ENCODE measurements around the gene ZCCHC7.

GRCh38 chr9:37156781-37157356 lies 36.5 kb downstream of the ZCCHC7 start:
- TF ChIP-seq RAD21 (IDR thresholded peaks at IDR 0.05; ENCODE audit: low read depth) (no peak), CTCF (IDR thresholded peaks at IDR 0.05 in 2 of 3, conservative IDR thresholded peaks at IDR 0.05 in 1 of 3; ENCODE audit: borderline replicate concordance in 1 of 3, insufficient read depth in 1 of 3, low read depth in 2 of 3, low read length in 2 of 3) (no peak), ZNF274 (IDR thresholded peaks at IDR 0.05; ENCODE audit: low read depth, low read length) (no peak), REST (IDR thresholded peaks at IDR 0.05; ENCODE audit: low read depth) (no peak), POLR2A (IDR thresholded peaks at IDR 0.05; ENCODE audit: borderline replicate concordance, extremely low read depth, insufficient read depth, insufficient read length) (no peak), POLR2AphosphoS5 (IDR thresholded peaks at IDR 0.05; ENCODE audit: low read depth, low read length) (no peak), SIN3A (IDR thresholded peaks at IDR 0.05; ENCODE audit: low read depth) (no peak), EZH2 (IDR thresholded peaks at IDR 0.05) (no peak), CBX3 (IDR thresholded peaks at IDR 0.05; ENCODE audit: low read depth) (no peak), EZH2phosphoT487 (IDR thresholded peaks at IDR 0.05; ENCODE audit: borderline replicate concordance) (no peak), MAX (IDR thresholded peaks at IDR 0.05) (no peak), ZBTB33 (IDR thresholded peaks at IDR 0.05; ENCODE audit: extremely low read depth, insufficient replicate concordance, low read length) (no peak), YY1 (IDR thresholded peaks at IDR 0.05; ENCODE audit: extremely low read depth, insufficient replicate concordance, low read depth, low read length) (no peak), EGR1 (IDR thresholded peaks at IDR 0.05; ENCODE audit: low read depth) (no peak)

All from HCT116 (cell line).